Measurements from ENCODE around the gene HDAC9.
"Not testable (repeated sequence)": the region's sequence is repeated elsewhere in the genome, so short reads cannot be mapped to it uniquely, and the experiment has no call there.

HDAC9 gene

GRCh38 chr7:19020062-19020461 lies 524.5 kb downstream of the HDAC9 start:
- Histone ChIP-seq H3K36me3 (no peaks in the 10 kb centered on the region), H3K4me3 (ENCODE audit: low read depth, low read length) (no peak overlapping the region), H3K4me1 (peaks cover 8% of the 10 kb centered on the region; the same call in 1 of the 2 replicates), H3K9me3 (peaks cover 3% of the 10 kb centered on the region; the same call in 1 of the 2 replicates), H3K27me3 (no peaks in the 10 kb centered on the region)
- DNase-seq: no peak
- TF ChIP-seq CTCF (IDR thresholded peaks at IDR 0.05; ENCODE audit: low read depth, low read length): no peak

GRCh38 chr7:19020711-19021110 lies 525.2 kb downstream of the HDAC9 start:
- TF ChIP-seq CTCF (IDR thresholded peaks at IDR 0.05; ENCODE audit: low read depth, low read length): no peak
- peaks cover 3% of the 10 kb centered on the region; the same call in 1 of the 2 replicates for H3K9me3 ChIP-seq
- no peaks in the 10 kb centered on the region for H3K27me3 ChIP-seq
- peaks cover 8% of the 10 kb centered on the region; the same call in 1 of the 2 replicates for H3K4me1 ChIP-seq
- H3K36me3 ChIP-seq: no peaks in the 10 kb centered on the region
- no peak for DNase-seq
- H3K4me3 ChIP-seq (ENCODE audit: low read depth, low read length): no peak overlapping the region

GRCh38 chr7:19023477-19023876 lies 527.9 kb downstream of the HDAC9 start:
- TF ChIP-seq CTCF (IDR thresholded peaks at IDR 0.05; ENCODE audit: low read depth, low read length): no peak

GRCh38 chr7:19024261-19024660 lies 528.7 kb downstream of the HDAC9 start:
- H3K4me1 ChIP-seq: peaks cover 8% of the 10 kb centered on the region; the same call in 1 of the 2 replicates
- TF ChIP-seq CTCF (IDR thresholded peaks at IDR 0.05; ENCODE audit: low read depth, low read length): no peak
- no peaks in the 10 kb centered on the region for H3K27me3 ChIP-seq
- no peak overlapping the region for H3K4me3 ChIP-seq (ENCODE audit: low read depth, low read length)
- no peaks in the 10 kb centered on the region for H3K36me3 ChIP-seq
- DNase-seq: no peak
- no peaks in the 10 kb centered on the region for H3K9me3 ChIP-seq

More at GRCh38 chr7:19023477-19023876, 527.9 kb downstream of the HDAC9 start:
- DNase-seq: no peak
- Histone ChIP-seq H3K36me3 (no peaks in the 10 kb centered on the region), H3K4me3 (ENCODE audit: low read depth, low read length) (no peak overlapping the region), H3K9me3 (no peaks in the 10 kb centered on the region), H3K4me1 (peaks cover 8% of the 10 kb centered on the region; the same call in 1 of the 2 replicates), H3K27me3 (no peaks in the 10 kb centered on the region)

GRCh38 chr7:19026888-19027287 lies 531.3 kb downstream of the HDAC9 start:
- no peak for DNase-seq
- TF ChIP-seq CTCF (IDR thresholded peaks at IDR 0.05; ENCODE audit: low read depth, low read length): no peak
- Histone ChIP-seq H3K9me3 (no peaks in the 10 kb centered on the region), H3K27me3 (no peaks in the 10 kb centered on the region), H3K4me3 (ENCODE audit: low read depth, low read length) (no peak overlapping the region), H3K36me3 (no peaks in the 10 kb centered on the region), H3K4me1 (peaks cover 7% of the 10 kb centered on the region; the same call in 1 of the 2 replicates)

- peaks cover 2% of the 10 kb centered on the region; the same call in 1 of the 2 replicates for H3K9me3 ChIP-seq
- DNase-seq: no peak
- no peak overlapping the region for H3K4me3 ChIP-seq (ENCODE audit: low read depth, low read length)
- H3K4me1 ChIP-seq: no peaks in the 10 kb centered on the region
- no peaks in the 10 kb centered on the region for H3K27me3 ChIP-seq
- no peaks in the 10 kb centered on the region for H3K36me3 ChIP-seq
- TF ChIP-seq CTCF (IDR thresholded peaks at IDR 0.05; ENCODE audit: low read depth, low read length): no peak
Measured at GRCh38 chr7:19030281-19030680, 534.7 kb downstream of the HDAC9 start.

GRCh38 chr7:19032942-19033341 lies 537.4 kb downstream of the HDAC9 start:
- H3K27me3 ChIP-seq; H3K4me3 ChIP-seq (ENCODE audit: low read depth, low read length); H3K9me3 ChIP-seq; DNase-seq; H3K36me3 ChIP-seq; H3K4me1 ChIP-seq: not testable (repeated sequence)

Measured in BE2C (cell line).